Astrocyte (in vitro differentiated cells and primary cell): ENCODE results near the gene VPS13D. TPM values are rescaled to one million over a fixed set of nuclear protein-coding genes. Genes with fewer than 3 reads are reported as not detected.

Experiments
- DNase-seq: peaks from one replicate; pipeline ENCODE4 v3.0.0-alpha.2; 2010; ENCODE audit warnings: low read depth
- FAIRE-seq: peaks from 2 replicates; lab custom pipeline; 2011; peaks lifted over from hg19 to GRCh38; lab: Jason Lieb, UNC
- H2AFZ ChIP-seq: 2 replicates; pipeline ENCODE4 v1.6.0; 2012; ENCODE audit warnings: low read depth, low read length, inconsistent platforms
- H3K27ac ChIP-seq: 2 replicates; pipeline ENCODE4 v1.5.1; 2011; ENCODE audit warnings: low read depth, low read length, inconsistent platforms
- H3K27me3 ChIP-seq: 2 replicates; pipeline ENCODE4 v1.6.0; 2011; ENCODE audit warnings: low read length, inconsistent platforms; ENCODE audit not compliant: insufficient read depth
- H3K36me3 ChIP-seq: 2 replicates; pipeline ENCODE4 v1.5.1; 2011; ENCODE audit warnings: low read length, inconsistent platforms; ENCODE audit not compliant: insufficient read depth
- H3K4me1 ChIP-seq: 2 replicates; pipeline ENCODE4 v1.5.1; 2011; ENCODE audit warnings: low read length, inconsistent platforms; ENCODE audit not compliant: insufficient read depth
- H3K4me2 ChIP-seq: 2 replicates; pipeline ENCODE4 v1.6.0; 2012; ENCODE audit warnings: low read length, inconsistent platforms
- H3K4me3 ChIP-seq: 2 replicates; pipeline ENCODE4 v1.5.1; 2011; ENCODE audit warnings: low read depth, mild to moderate bottlenecking, low read length, inconsistent platforms; ENCODE audit not compliant: insufficient read depth
- H3K79me2 ChIP-seq: 2 replicates; pipeline ENCODE4 v1.6.0; 2012; ENCODE audit warnings: mild to moderate bottlenecking, low read length, inconsistent platforms; ENCODE audit not compliant: insufficient read depth
- H3K9ac ChIP-seq: 2 replicates; pipeline ENCODE4 v1.6.0; 2012; ENCODE audit warnings: mild to moderate bottlenecking, low read length, inconsistent platforms
- H3K9me3 ChIP-seq: 2 replicates; pipeline ENCODE4 v1.5.1; 2012; ENCODE audit warnings: low read depth, mild to moderate bottlenecking, low read length, inconsistent platforms; ENCODE audit not compliant: insufficient read depth
- H4K20me1 ChIP-seq: 2 replicates; pipeline ENCODE4 v1.6.0; 2012; ENCODE audit warnings: low read length, inconsistent platforms; ENCODE audit not compliant: insufficient read depth
- H3K27ac Mint-ChIP-seq: one replicate; pipeline ENCODE4 v1.8.0; 2021; ENCODE audit warnings: mild to moderate bottlenecking, mixed read lengths; ENCODE audit not compliant: unreplicated experiment
- H3K27me3 Mint-ChIP-seq: one replicate; pipeline ENCODE4 v1.8.0; 2021; ENCODE audit warnings: low read depth, mixed read lengths; ENCODE audit not compliant: unreplicated experiment
- H3K36me3 Mint-ChIP-seq: one replicate; pipeline ENCODE4 v1.8.0; 2021; ENCODE audit warnings: low read depth, mixed read lengths; ENCODE audit not compliant: unreplicated experiment
- H3K4me1 Mint-ChIP-seq: one replicate; pipeline ENCODE4 v1.8.0; 2021; ENCODE audit warnings: low read depth, mixed read lengths; ENCODE audit not compliant: unreplicated experiment
- H3K4me3 Mint-ChIP-seq: one replicate; pipeline ENCODE4 v1.8.0; 2021; ENCODE audit warnings: mild to moderate bottlenecking, moderate library complexity, mixed read lengths; ENCODE audit not compliant: unreplicated experiment
- H3K9me3 Mint-ChIP-seq: one replicate; pipeline ENCODE4 v1.8.0; 2021; ENCODE audit warnings: mild to moderate bottlenecking, mixed read lengths; ENCODE audit not compliant: unreplicated experiment
- EZH2 ChIP-seq: IDR thresholded peaks from 2 replicates; pipeline ENCODE4 v1.6.1; 2012; ENCODE audit warnings: mild to moderate bottlenecking, low read length, inconsistent platforms; ENCODE audit not compliant: insufficient read depth
- total RNA-seq: library from RNA; stranded (reverse); gene quantifications from 2 replicates; pipeline ENCODE4 v1.2.1, GENCODE V29; 2021
- TF ChIP-seq, protein P1 (sequence below): IDR thresholded peaks from 2 replicates; pipeline ENCODE4 v1.5.1; 2011; ENCODE audit warnings: low read depth, mild to moderate bottlenecking, inconsistent platforms, low read length, moderate library complexity; ENCODE audit not compliant: insufficient read depth

VPS13D gene
- total RNA-seq, 1 donor from 2014 or later: 25.9 TPM

DNA sequence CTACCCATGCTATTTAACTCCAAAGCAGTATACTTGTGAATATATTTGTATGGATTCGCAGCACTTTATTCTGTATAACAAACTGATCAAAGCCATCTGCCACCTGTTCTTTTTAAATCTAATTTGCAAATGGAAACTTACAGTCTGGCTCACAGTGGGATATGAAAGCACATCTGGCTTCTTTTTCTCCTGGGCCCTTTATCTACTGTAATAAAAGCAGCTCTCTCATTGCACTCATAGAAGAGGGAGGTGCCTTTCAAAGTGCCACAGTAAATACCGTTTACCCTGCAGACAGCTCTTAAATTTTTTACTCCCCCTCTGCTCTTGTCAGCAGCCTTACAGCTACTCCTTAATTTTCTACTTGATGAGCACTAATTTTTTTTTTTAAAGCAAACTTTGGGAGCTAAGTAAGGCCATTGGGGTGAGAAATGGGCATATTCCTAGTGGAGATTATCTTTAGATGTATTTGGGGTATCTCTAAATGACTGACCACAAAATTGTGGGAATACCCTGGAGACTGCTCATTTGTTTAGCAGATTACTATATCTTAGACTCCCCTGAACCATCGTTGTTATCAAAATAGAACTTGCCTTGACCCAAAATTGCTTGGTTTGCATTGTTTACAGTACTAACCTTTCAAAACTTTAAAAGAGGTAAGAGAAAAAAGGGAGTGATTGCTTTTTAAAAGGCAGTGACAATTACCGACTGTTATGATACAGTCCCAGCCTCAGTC lies 110.1 kb downstream of the VPS13D start:
- no peaks in the 10 kb centered on the region for H4K20me1 ChIP-seq
- no peak for TF ChIP-seq EZH2
- TF ChIP-seq, protein P1, sequence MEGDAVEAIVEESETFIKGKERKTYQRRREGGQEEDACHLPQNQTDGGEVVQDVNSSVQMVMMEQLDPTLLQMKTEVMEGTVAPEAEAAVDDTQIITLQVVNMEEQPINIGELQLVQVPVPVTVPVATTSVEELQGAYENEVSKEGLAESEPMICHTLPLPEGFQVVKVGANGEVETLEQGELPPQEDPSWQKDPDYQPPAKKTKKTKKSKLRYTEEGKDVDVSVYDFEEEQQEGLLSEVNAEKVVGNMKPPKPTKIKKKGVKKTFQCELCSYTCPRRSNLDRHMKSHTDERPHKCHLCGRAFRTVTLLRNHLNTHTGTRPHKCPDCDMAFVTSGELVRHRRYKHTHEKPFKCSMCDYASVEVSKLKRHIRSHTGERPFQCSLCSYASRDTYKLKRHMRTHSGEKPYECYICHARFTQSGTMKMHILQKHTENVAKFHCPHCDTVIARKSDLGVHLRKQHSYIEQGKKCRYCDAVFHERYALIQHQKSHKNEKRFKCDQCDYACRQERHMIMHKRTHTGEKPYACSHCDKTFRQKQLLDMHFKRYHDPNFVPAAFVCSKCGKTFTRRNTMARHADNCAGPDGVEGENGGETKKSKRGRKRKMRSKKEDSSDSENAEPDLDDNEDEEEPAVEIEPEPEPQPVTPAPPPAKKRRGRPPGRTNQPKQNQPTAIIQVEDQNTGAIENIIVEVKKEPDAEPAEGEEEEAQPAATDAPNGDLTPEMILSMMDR: no peak
- Mint-ChIP-seq H3K9me3 (no peaks in the 10 kb centered on the region), H3K27me3 (no peaks in the 10 kb centered on the region), H3K36me3 (peaks cover 13% of the 10 kb centered on the region), H3K4me1 (peaks cover 11% of the 10 kb centered on the region), H3K4me3 (no peak overlapping the region), H3K27ac (no peak overlapping the region)
- DNase-seq (no peak), FAIRE-seq (no peak)
- no peak overlapping the region for H3K9ac ChIP-seq
- H3K9me3 ChIP-seq: no peaks in the 10 kb centered on the region
- no peak overlapping the region for H2AFZ ChIP-seq
- H3K4me1 ChIP-seq: no peaks in the 10 kb centered on the region
- H3K27me3 ChIP-seq: no peaks in the 10 kb centered on the region
- no peak overlapping the region for H3K4me3 ChIP-seq
- H3K27ac ChIP-seq: no peak overlapping the region
- H3K4me2 ChIP-seq: no peak overlapping the region
- no peaks in the 10 kb centered on the region for H3K36me3 ChIP-seq
- no peaks in the 10 kb centered on the region for H3K79me2 ChIP-seq

DNA sequence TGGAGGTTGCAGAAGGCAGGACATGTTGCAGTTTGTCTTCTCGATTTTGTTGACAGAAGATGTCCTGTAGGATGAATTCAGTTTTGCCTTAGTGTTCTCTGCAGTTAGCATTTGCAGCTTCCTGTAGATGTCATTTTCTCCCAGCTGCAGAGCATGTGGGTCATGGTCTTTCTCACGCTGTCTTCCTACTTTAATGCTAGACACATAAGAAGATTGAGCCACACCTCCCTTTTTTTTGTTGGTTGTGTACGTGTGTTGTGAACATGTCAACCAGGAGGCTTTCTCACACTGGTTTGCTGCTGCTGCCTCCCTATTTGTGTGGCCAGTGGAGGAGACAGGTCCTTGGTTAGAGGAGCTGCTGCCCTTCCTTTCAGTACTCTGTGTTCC lies 110.7 kb downstream of the VPS13D start:
- Mint-ChIP-seq H3K4me3 (no peak overlapping the region), H3K27ac (no peak overlapping the region), H3K27me3 (no peaks in the 10 kb centered on the region), H3K9me3 (no peaks in the 10 kb centered on the region), H3K4me1 (peaks cover 11% of the 10 kb centered on the region), H3K36me3 (peaks cover 13% of the 10 kb centered on the region)
- Histone ChIP-seq H2AFZ (no peak overlapping the region), H3K27me3 (no peaks in the 10 kb centered on the region), H3K9me3 (no peaks in the 10 kb centered on the region), H3K36me3 (peaks cover 2% of the 10 kb centered on the region), H3K27ac (no peak overlapping the region), H3K4me1 (no peaks in the 10 kb centered on the region), H3K79me2 (no peaks in the 10 kb centered on the region), H3K4me3 (no peak overlapping the region), H4K20me1 (no peaks in the 10 kb centered on the region), H3K4me2 (no peak overlapping the region), H3K9ac (no peak overlapping the region)
- TF ChIP-seq, protein P1: no peak
- no peak for TF ChIP-seq EZH2
- FAIRE-seq: no peak
- DNase-seq: no peak

DNA sequence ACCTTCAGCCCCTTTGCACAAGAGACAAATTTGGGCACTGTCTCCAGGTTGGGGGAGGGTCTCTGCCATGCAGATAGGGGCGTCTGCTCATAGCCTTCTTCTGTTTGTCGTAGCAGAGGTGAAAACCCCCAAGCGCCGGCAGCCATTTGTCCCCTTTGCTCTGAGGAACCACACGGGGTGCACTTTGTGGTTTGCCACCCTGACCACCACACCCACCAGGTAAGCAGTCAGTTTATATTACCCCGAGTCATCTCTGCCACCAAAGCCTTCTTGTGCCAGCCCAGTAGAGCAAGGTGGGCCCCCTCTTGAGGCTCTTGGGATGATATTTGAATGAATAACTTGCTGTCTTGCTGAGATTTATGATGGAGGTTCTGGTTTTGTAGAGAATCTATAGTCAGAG lies 111.8 kb downstream of the VPS13D start:
- no peak overlapping the region for H3K4me2 ChIP-seq
- no peak overlapping the region for H3K27ac Mint-ChIP-seq
- H3K27ac ChIP-seq: no peak overlapping the region
- no peaks in the 10 kb centered on the region for H4K20me1 ChIP-seq
- no peak overlapping the region for H3K4me3 Mint-ChIP-seq
- H3K27me3 ChIP-seq: no peaks in the 10 kb centered on the region
- H2AFZ ChIP-seq: no peak overlapping the region
- H3K36me3 Mint-ChIP-seq: peaks cover 17% of the 10 kb centered on the region
- H3K4me1 ChIP-seq: no peaks in the 10 kb centered on the region
- no peaks in the 10 kb centered on the region for H3K9me3 Mint-ChIP-seq
- no peak overlapping the region for H3K4me3 ChIP-seq
- H3K36me3 ChIP-seq: peaks cover 9% of the 10 kb centered on the region
- no peak overlapping the region for H3K9ac ChIP-seq
- no peaks in the 10 kb centered on the region for H3K27me3 Mint-ChIP-seq
- no peaks in the 10 kb centered on the region for H3K9me3 ChIP-seq
- TF ChIP-seq EZH2: no peak
- TF ChIP-seq, protein P1: no peak
- peaks cover 11% of the 10 kb centered on the region for H3K4me1 Mint-ChIP-seq
- FAIRE-seq: no peak
- DNase-seq: no peak
- no peaks in the 10 kb centered on the region for H3K79me2 ChIP-seq
